H1 (cell line): ENCODE measurements around the gene ZBTB40. TPM values are rescaled to one million over a fixed set of nuclear protein-coding genes. Genes with fewer than 3 reads are reported as not detected.

ENCODE experiments used
- CTCF ChIA-PET: fragments of 300-600 bp; sonication (Branson Sonifier 250); formaldehyde crosslinking; loops from one replicate; lab custom pipeline; 2021; ENCODE audit not compliant: partially characterized antibody; lab: Charles Lee
- POLR2A ChIA-PET: fragments of 300-600 bp; sonication (Branson Sonifier 250); formaldehyde crosslinking; loops from one replicate; lab custom pipeline; 2021; ENCODE audit warnings: inconsistent platforms; ENCODE audit not compliant: partially characterized antibody; lab: Charles Lee
- DNase-seq, 2 experiments: peaks; one replicate each; pipeline versions ENCODE4 v3.0.0 to v3.0.0-alpha.2; 2010 to 2022; ENCODE audit warnings: low spot score in 2 of 2, low read depth in 1 of 2, mixed read lengths in 1 of 2
- FAIRE-seq: peaks from 2 replicates; lab custom pipeline; 2011; peaks lifted over from hg19 to GRCh38; lab: Jason Lieb, UNC
- H2AFZ ChIP-seq: 2 replicates; pipeline ENCODE4 v1.8.1; 2012; ENCODE audit warnings: low read length, inconsistent platforms
- H2AK5ac ChIP-seq: 2 replicates; pipeline ENCODE4 v1.6.1; 2013; ENCODE audit warnings: low read depth, low read length
- H2BK120ac ChIP-seq: replicated peaks from 2 replicates; pipeline ENCODE3; 2013; ENCODE audit warnings: low read depth, low read length, inconsistent platforms
- H2BK12ac ChIP-seq: 2 replicates; pipeline ENCODE4 v1.6.1; 2013; ENCODE audit warnings: low read depth, low read length
- H2BK15ac ChIP-seq: 2 replicates; pipeline ENCODE4 v1.6.1; 2013; ENCODE audit warnings: low read length
- H2BK20ac ChIP-seq: 2 replicates; pipeline ENCODE4 v1.6.1; 2013; ENCODE audit warnings: low read length
- H2BK5ac ChIP-seq: 2 replicates; pipeline ENCODE4 v1.6.1; 2013; ENCODE audit warnings: low read depth, low read length
- H3K14ac ChIP-seq: 2 replicates; pipeline ENCODE4 v1.6.1; 2013; ENCODE audit warnings: inconsistent platforms; ENCODE audit not compliant: insufficient read length
- H3K18ac ChIP-seq: 2 replicates; pipeline ENCODE4 v1.6.1; 2013; ENCODE audit warnings: low read length; ENCODE audit errors: extremely low read depth
- H3K23ac ChIP-seq: 2 replicates; pipeline ENCODE4 v1.6.1; 2013; ENCODE audit warnings: inconsistent platforms; ENCODE audit not compliant: insufficient read length
- H3K23me2 ChIP-seq: 2 replicates; pipeline ENCODE4 v1.6.1; 2013; ENCODE audit warnings: low read depth, low read length
- H3K27ac ChIP-seq: 2 replicates; pipeline ENCODE4 v1.6.1; 2011; ENCODE audit warnings: low read depth, low read length, inconsistent platforms
- H3K27me3 ChIP-seq, 4 experiments: replicated peaks in 1 of 4; 1 replicate in 1 of 4; 2 replicates in 3 of 4; pipeline versions ENCODE4 v1.6.1 to v1.8.1; 2011 to 2013; ENCODE audit warnings: low read length in 3 of 4, mild to moderate bottlenecking in 3 of 4, inconsistent platforms in 2 of 4, mixed read lengths in 2 of 4, moderate library complexity in 1 of 4; ENCODE audit not compliant: control insufficient read depth in 3 of 4, insufficient read depth in 3 of 4; ENCODE audit errors: extremely low read depth in 1 of 4
- H3K36me3 ChIP-seq, 4 experiments: 2 replicates each; pipeline versions ENCODE4 v1.6.1 to v1.8.1; 2011 to 2013; ENCODE audit warnings: mild to moderate bottlenecking in 4 of 4, low read length in 3 of 4, moderate library complexity in 2 of 4, control low read depth in 1 of 4, inconsistent platforms in 1 of 4; ENCODE audit not compliant: insufficient read depth in 4 of 4, control insufficient read depth in 2 of 4
- H3K4ac ChIP-seq: replicated peaks from 2 replicates; pipeline ENCODE3; 2013; ENCODE audit warnings: low read length, low read depth, mixed read lengths, inconsistent platforms; ENCODE audit not compliant: insufficient read length
- H3K4me1 ChIP-seq, 4 experiments: replicated peaks in 1 of 4; 1 replicate in 1 of 4; 2 replicates in 3 of 4; pipeline versions ENCODE4 v1.6.1 to v1.8.1; 2011 to 2013; ENCODE audit warnings: low read length in 3 of 4, inconsistent platforms in 2 of 4, mixed read lengths in 1 of 4; ENCODE audit not compliant: insufficient read depth in 4 of 4, control insufficient read depth in 3 of 4
- H3K4me2 ChIP-seq, 2 experiments: 2 replicates each; pipeline versions ENCODE4 v1.6.1 to v1.8.1; 2011 to 2013; ENCODE audit warnings: low read depth in 2 of 2, low read length in 2 of 2, control low read depth in 1 of 2, inconsistent platforms in 1 of 2, mild to moderate bottlenecking in 1 of 2; ENCODE audit not compliant: insufficient read depth in 1 of 2
- H3K4me3 ChIP-seq, 4 experiments: fragments of 200-600, 300-600 bp in 1 of 4; sonication (generic), shearing (Covaris generic), sonication (Bioruptor Twin) in 1 of 4; 2 replicates each; pipeline versions ENCODE4 v1.5.1 to v1.8.1; 2011 to 2016; ENCODE audit warnings: low read length in 4 of 4, low read depth in 3 of 4, control low read depth in 2 of 4, inconsistent platforms in 2 of 4, mild to moderate bottlenecking in 2 of 4, mixed read lengths in 1 of 4, moderate library complexity in 1 of 4; ENCODE audit not compliant: insufficient read depth in 2 of 4; ENCODE audit errors: extremely low read depth in 1 of 4
- H3K56ac ChIP-seq: replicated peaks from 2 replicates; pipeline ENCODE3; 2013; ENCODE audit warnings: low read depth, mild to moderate bottlenecking, mixed read lengths, low read length, inconsistent platforms; ENCODE audit not compliant: insufficient read length
- H3K79me1 ChIP-seq: 2 replicates; pipeline ENCODE4 v1.6.1; 2013; ENCODE audit warnings: low read depth, low read length, control low read depth
- H3K79me2 ChIP-seq, 2 experiments: 2 replicates each; pipeline versions ENCODE4 v1.6.1 to v1.8.1; 2012 to 2013; ENCODE audit warnings: low read length in 2 of 2, mild to moderate bottlenecking in 2 of 2, inconsistent platforms in 1 of 2; ENCODE audit not compliant: insufficient read depth in 2 of 2, control insufficient read depth in 1 of 2
- H3K9ac ChIP-seq, 4 experiments: replicated peaks in 1 of 4; 1 replicate in 1 of 4; 2 replicates in 3 of 4; pipeline versions ENCODE4 v1.6.1 to v1.8.1; 2011 to 2013; ENCODE audit warnings: low read depth in 3 of 4, low read length in 3 of 4, control low read depth in 2 of 4, mild to moderate bottlenecking in 2 of 4, moderate library complexity in 2 of 4, inconsistent platforms in 1 of 4; ENCODE audit errors: extremely low read depth in 1 of 4
- H3K9me3 ChIP-seq, 2 experiments: 2 replicates each; pipeline versions ENCODE4 v1.6.1 to v1.8.1; 2012 to 2013; ENCODE audit warnings: mild to moderate bottlenecking in 2 of 2, moderate library complexity in 2 of 2, control low read depth in 1 of 2, inconsistent platforms in 1 of 2, low read depth in 1 of 2, low read length in 1 of 2, mixed read lengths in 1 of 2; ENCODE audit not compliant: insufficient read depth in 2 of 2
- H4K20me1 ChIP-seq, 2 experiments: replicated peaks in 1 of 2; 2 replicates each; pipeline versions ENCODE3 to v1.8.1; 2011 to 2013; ENCODE audit warnings: inconsistent platforms in 2 of 2, low read length in 2 of 2, mild to moderate bottlenecking in 1 of 2; ENCODE audit not compliant: insufficient read depth in 2 of 2, control insufficient read depth in 1 of 2
- H4K5ac ChIP-seq: 2 replicates; pipeline ENCODE4 v1.6.1; 2013; ENCODE audit warnings: low read length, low read depth, mixed read lengths, inconsistent platforms; ENCODE audit not compliant: insufficient read length
- H4K8ac ChIP-seq: 2 replicates; pipeline ENCODE4 v1.8.0; 2013; ENCODE audit warnings: mild to moderate bottlenecking, moderate library complexity, low read length, inconsistent platforms; ENCODE audit not compliant: insufficient read depth; ENCODE audit errors: extremely low read depth
- H4K91ac ChIP-seq: replicated peaks from 2 replicates; pipeline ENCODE3; 2013; ENCODE audit warnings: low read length, mixed read lengths, inconsistent platforms; ENCODE audit not compliant: insufficient read length
- BACH1 ChIP-seq: IDR thresholded peaks from 2 replicates; pipeline ENCODE4 v1.6.1; 2012; ENCODE audit warnings: low read length, improper control_type of control experiment
- HDAC2 ChIP-seq, 2 experiments: fragments of 300-600 bp in 1 of 2; sonication (generic) in 1 of 2; IDR thresholded peaks; 2 replicates each; pipeline ENCODE4 v1.6.1; 2011 to 2012; ENCODE audit warnings: low read depth in 2 of 2, low read length in 2 of 2, mild to moderate bottlenecking in 2 of 2, moderate library complexity in 2 of 2, borderline replicate concordance in 1 of 2, inconsistent platforms in 1 of 2
- HDAC6 ChIP-seq: IDR thresholded peaks from one replicate; pipeline ENCODE4 v1.7.1; 2012; ENCODE audit warnings: low read depth, mild to moderate bottlenecking, inconsistent platforms, low read length, moderate library complexity
- MAFK ChIP-seq: IDR thresholded peaks from 2 replicates; pipeline ENCODE4 v1.6.1; 2012; ENCODE audit warnings: low read depth, mild to moderate bottlenecking, improper control_type of control experiment, low read length
- RBBP5 ChIP-seq: IDR thresholded peaks from 2 replicates; pipeline ENCODE4 v1.7.1; 2012; ENCODE audit warnings: low read depth, mild to moderate bottlenecking, inconsistent platforms, low read length, moderate library complexity, borderline replicate concordance
- RNF2 ChIP-seq: fragments of 200-900, 300-1000 bp; sonication (generic); IDR thresholded peaks from 2 replicates; pipeline ENCODE4 v1.7.1; 2016; ENCODE audit warnings: borderline replicate concordance, low read depth, mild to moderate bottlenecking, antibody characterized with exemption, low read length; ENCODE audit not compliant: poor library complexity, severe bottlenecking; ENCODE audit errors: missing control alignments
- SAP30 ChIP-seq: fragments of 300-600 bp; sonication (generic); IDR thresholded peaks from 2 replicates; pipeline ENCODE4 v1.7.1; 2012; ENCODE audit warnings: low read length, moderate library complexity, mild to moderate bottlenecking, inconsistent platforms; ENCODE audit not compliant: insufficient read depth, insufficient replicate concordance
- SUZ12 ChIP-seq: fragments of 200-600 bp; sonication (generic); IDR thresholded peaks from 2 replicates; pipeline ENCODE4 v1.6.1; 2012; ENCODE audit warnings: mild to moderate bottlenecking, inconsistent platforms, low read length, moderate library complexity, mixed read lengths
- TAF7 ChIP-seq: optimal IDR thresholded peaks from 2 replicates; pipeline ENCODE3; 2011; ENCODE audit warnings: low read depth, mild to moderate bottlenecking, inconsistent platforms, low read length, moderate library complexity, borderline replicate concordance
- WGBS, 2 experiments: shearing (Covaris generic) in 1 of 2; methylation state at CpG; one replicate each; pipeline versions ENCODE4 v1.1.6 to v1.1.7; 2013 to 2015; ENCODE audit warnings: low lambda C conversion rate in 2 of 2, mixed read lengths in 2 of 2, inconsistent platforms in 1 of 2, low coverage in 1 of 2, missing lambda C conversion rate in 1 of 2; ENCODE audit not compliant: insufficient replicate concordance in 2 of 2, insufficient coverage in 1 of 2, insufficient read length in 1 of 2; ENCODE audit errors: extremely low coverage in 1 of 2, missing lambda C conversion rate in 1 of 2; 5-methylcytosine and 5-hydroxymethylcytosine counted together
- polyA plus RNA-seq, 7 experiments: library from polyadenylated mRNA; depleted of rRNA in 3 of 7; stranded (reverse) in 5 of 7; unstranded in 2 of 7; fragments of >200 nt in 5 of 7; fragments of 200-250 nt in 2 of 7; gene quantifications; 1 replicate in 5 of 7; 2 replicates in 1 of 7; 4 replicates in 1 of 7; pipeline versions ENCODE4 v1.2.1 to v1.2.3, GENCODE V29; 2011 to 2013; ENCODE audit warnings: missing spikeins in 2 of 7, mixed read lengths in 2 of 7
- total RNA-seq: library from RNA; stranded (reverse); fragmentation: NEBNext Ultra II Directional; extraction: Animal tissue kit (Norgen Biotek cat#: 25700); gene quantifications from 2 replicates; pipeline ENCODE4 v1.2.1, GENCODE V29; 2021

The ZBTB40 gene
- total and polyA plus RNA-seq, 2 of the 8 experiments (the other 6 are each of a cell fraction or from before 2014, with no cell fraction given) = 3.1 to 19.3 TPM

GRCh38 chr1:22543679-22544078, 92.0 kb downstream of the ZBTB40 start:
- FAIRE-seq (no peak), DNase-seq (no peak)
- no peaks in the 10 kb centered on the region for H3K36me3 ChIP-seq
- H2BK15ac ChIP-seq = no peak overlapping the region
- H2AK5ac ChIP-seq = no peak overlapping the region
- H3K9me3 ChIP-seq = no peaks in the 10 kb centered on the region
- H3K18ac ChIP-seq = no peak overlapping the region
- H3K27ac ChIP-seq = no peak overlapping the region
- no peak overlapping the region for H3K23ac ChIP-seq
- peaks cover 0 to 2% (median 0%) of the 10 kb centered on the region in 4 experiments; a peak in 1 of 7 replicates for H3K4me1 ChIP-seq
- H3K4me2 ChIP-seq = no peak overlapping the region
- no peak overlapping the region for H2BK20ac ChIP-seq
- H3K9ac ChIP-seq = peak overlapping the region in 1 of 4 experiments; percentile 30; a peak in 1 of 7 replicates
- no peak overlapping the region for H2AFZ ChIP-seq
- H2BK5ac ChIP-seq = no peak overlapping the region; the same call in 1 of the 2 replicates
- H3K14ac ChIP-seq = no peak overlapping the region
- H2BK12ac ChIP-seq = no peak overlapping the region
- WGBS, 2 experiments = 97% methylated on average over 6 of the region's 6 CpGs; no CpG with 5 or more reads in 1 of the 2 experiments
- H3K4me3 ChIP-seq = no peak overlapping the region
- H3K27me3 ChIP-seq = peaks cover 0 to 4% (median 1%) of the 10 kb centered on the region in 4 experiments; a peak in 1 of 7 replicates
- H3K4ac ChIP-seq = no peak overlapping the region
- CTCF ChIA-PET = interaction anchor here (0.6 to 2.9 kb wide), 4 partner anchors 16 to 98 kb away, joined by 3 to 22 read pairs (median 9); partner anchors contain the start of gene C1QA
- POLR2A ChIA-PET = no interaction called here
- peaks cover 1% of the 10 kb centered on the region; the same call in 1 of the 2 replicates for H3K23me2 ChIP-seq
- H4K20me1 ChIP-seq = no peaks in the 10 kb centered on the region
- H4K5ac ChIP-seq = no peak overlapping the region
- no peak overlapping the region for H2BK120ac ChIP-seq
- TF ChIP-seq HDAC6 = no peak
- TF ChIP-seq SUZ12 = no peak
- TF ChIP-seq HDAC2 (IDR thresholded peaks at IDR 0.05; ENCODE audit: borderline replicate concordance in 1 of 2, low read depth in 2 of 2, low read length in 2 of 2) = no peak
- no peak for TF ChIP-seq TAF7
- TF ChIP-seq BACH1 = no peak
- TF ChIP-seq RBBP5 = no peak
- TF ChIP-seq SAP30 = no peak
- no peak for TF ChIP-seq MAFK
- no peak for TF ChIP-seq RNF2
- no peak overlapping the region for H3K56ac ChIP-seq
- H4K91ac ChIP-seq = no peak overlapping the region
- peak overlapping the region; percentile 25; the same call in 1 of the 2 replicates for H4K8ac ChIP-seq
- no peaks in the 10 kb centered on the region for H3K79me1 ChIP-seq
- H3K79me2 ChIP-seq = no peaks in the 10 kb centered on the region
